ENCODE data around the gene PANK1.

The PANK1 gene

GRCh38 chr10:89576022-89576421 lies 69.0 kb downstream of the PANK1 start:
- in situ Hi-C loops (cut with HindIII; ENCODE audit: low sequenced_read_pairs), result no loop called here
- no peak overlapping the region for H3K4me3 ChIP-seq (ENCODE audit: low read depth, low read length)
- no peak for TF ChIP-seq CTCF (IDR thresholded peaks at IDR 0.05; ENCODE audit: low read depth, low read length)
- DNase-seq (ENCODE audit: low read depth, low spot score), result no peak

GRCh38 chr10:89575031-89575430 lies 70.0 kb downstream of the PANK1 start:
- in situ Hi-C loops (cut with HindIII; ENCODE audit: low sequenced_read_pairs), result no loop called here
- no peak overlapping the region for H3K4me3 ChIP-seq (ENCODE audit: low read depth, low read length)
- no peak for TF ChIP-seq CTCF (IDR thresholded peaks at IDR 0.05; ENCODE audit: low read depth, low read length)
- DNase-seq (ENCODE audit: low read depth, low spot score), result peak; percentile 17

GRCh38 chr10:89574368-89574767 lies 70.7 kb downstream of the PANK1 start:
- in situ Hi-C loops (cut with HindIII; ENCODE audit: low sequenced_read_pairs), result no loop called here
- H3K4me3 ChIP-seq (ENCODE audit: low read depth, low read length), result no peak overlapping the region
- DNase-seq (ENCODE audit: low read depth, low spot score), result no peak
- no peak for TF ChIP-seq CTCF (IDR thresholded peaks at IDR 0.05; ENCODE audit: low read depth, low read length)

GRCh38 chr10:89567576-89568245 lies 77.3 kb downstream of the PANK1 start:
- TF ChIP-seq CTCF (IDR thresholded peaks at IDR 0.05; ENCODE audit: low read depth, low read length), result no peak
- in situ Hi-C loops (cut with HindIII; ENCODE audit: low sequenced_read_pairs), result no loop called here
- no peak for DNase-seq (ENCODE audit: low read depth, low spot score)
- no peak overlapping the region for H3K4me3 ChIP-seq (ENCODE audit: low read depth, low read length)

- TF ChIP-seq CTCF (IDR thresholded peaks at IDR 0.05; ENCODE audit: low read depth, low read length), result no peak
- in situ Hi-C loops (cut with HindIII; ENCODE audit: low sequenced_read_pairs), result no loop called here
- no peak for DNase-seq (ENCODE audit: low read depth, low spot score)
- H3K4me3 ChIP-seq (ENCODE audit: low read depth, low read length), result no peak overlapping the region
Observed at GRCh38 chr10:89566992-89567391, 78.0 kb downstream of the PANK1 start.

- no peak for DNase-seq (ENCODE audit: low read depth, low spot score)
- in situ Hi-C loops (cut with HindIII; ENCODE audit: low sequenced_read_pairs), result no loop called here
- no peak overlapping the region for H3K4me3 ChIP-seq (ENCODE audit: low read depth, low read length)
- TF ChIP-seq CTCF (IDR thresholded peaks at IDR 0.05; ENCODE audit: low read depth, low read length), result no peak
Observed at GRCh38 chr10:89566095-89566950, 78.7 kb downstream of the PANK1 start.
